Esophagus squamous epithelium (tissue), 5 donors: Measurements from ENCODE around the gene SERPINA4. TPM values are rescaled to one million over a fixed set of nuclear protein-coding genes. Genes with fewer than 3 reads are reported as not detected.
A peak's percentile ranks its signal among the peaks of the same experiment; 100 is the strongest.

Source experiments
- DNase-seq: peaks from one replicate; lab custom pipeline; 2025; lab: John Stamatoyannopoulos, UW
- H3K27ac ChIP-seq, 4 donors: fragments of 200-600 bp; sonication (generic); one replicate each; pipeline ENCODE4 v1.5.1; 2016 to 2019; ENCODE audit warnings: mild to moderate bottlenecking in 1 of 4
- H3K27me3 ChIP-seq, 4 donors: fragments of 200-600 bp; sonication (generic); 1 replicate in 3 of 4; 2 replicates in 1 of 4; pipeline versions ENCODE4 v1.5.1 to v1.6.0; 2017 to 2021; ENCODE audit warnings: antibody characterized with exemption in 1 of 4
- H3K36me3 ChIP-seq, 3 donors: fragments of 200-600 bp; sonication (generic); one replicate each; pipeline ENCODE4 v1.5.1; 2016 to 2019
- H3K4me1 ChIP-seq, 3 donors: fragments of 200-600 bp; sonication (generic); one replicate each; pipeline ENCODE4 v1.5.1; 2017 to 2019
- H3K4me3 ChIP-seq, 4 donors: fragments of 200-600 bp; sonication (generic); 1 replicate in 3 of 4; 2 replicates in 1 of 4; pipeline ENCODE4 v1.5.1; 2016 to 2019; ENCODE audit warnings: mild to moderate bottlenecking in 2 of 4, moderate library complexity in 1 of 4
- H3K9me3 ChIP-seq, 3 donors: fragments of 200-600 bp; sonication (generic); one replicate each; pipeline ENCODE4 v1.5.1; 2016 to 2019
- CTCF ChIP-seq, 6 experiments: fragments of 450-650 bp in 4 of 6; fragments of 200-600 bp in 2 of 6; sonication (generic) in 2 of 6; IDR thresholded peaks; one replicate each; pipeline ENCODE4 v1.5.1; 2016 to 2019; ENCODE audit warnings: antibody characterized with exemption in 6 of 6, mild to moderate bottlenecking in 4 of 6, moderate library complexity in 4 of 6
- POLR2A ChIP-seq, 4 donors: fragments of 450-650 bp; IDR thresholded peaks; one replicate each; pipeline ENCODE4 v1.6.1; 2017; ENCODE audit warnings: antibody characterized with exemption in 4 of 4, mild to moderate bottlenecking in 4 of 4, moderate library complexity in 3 of 4
- WGBS, 2 donors: methylation state at CpG; one replicate each; pipeline ENCODE4 v1.1.5; 2018; 5-methylcytosine and 5-hydroxymethylcytosine counted together
- intact Hi-C: fragments of 100-400 bp; cut with DNase I; formaldehyde crosslinking; loops from one replicate; pipeline ENCODE4 v1.15.0; 2022
- total RNA-seq, 4 donors: library from RNA; depleted of rRNA; stranded (reverse); fragments of >200 nt; gene quantifications; one replicate each; pipeline ENCODE4 v1.1.0, GENCODE V29; 2016
- donor health status: DM: yes; HTN: yes; CAD: no.

Gene SERPINA4
- total RNA-seq, 4 donors from 2014 or later: not detected

GRCh38 chr14:94612580-94613554 is 51.6 kb downstream of the SERPINA4 start:
- H3K36me3 ChIP-seq: no peaks in the 10 kb centered on the region
- peaks cover 0 to 19% (median 7%) of the 10 kb centered on the region in 3 donors for H3K9me3 ChIP-seq
- H3K4me3 ChIP-seq: peak overlapping the region in 2 of 4 donors; percentile 25 to 48
- no peak for DNase-seq
- peaks cover 3 to 36% (median 3%) of the 10 kb centered on the region in 3 donors for H3K4me1 ChIP-seq
- H3K27me3 ChIP-seq: no peaks in the 10 kb centered on the region
- TF ChIP-seq CTCF (IDR thresholded peaks at IDR 0.05): no peak
- no peak for TF ChIP-seq POLR2A (IDR thresholded peaks at IDR 0.05)
- intact Hi-C loops: no loop called here
- peak overlapping the region in 3 of 4 donors; percentile 11 to 76 (median 64) for H3K27ac ChIP-seq
- WGBS, 2 donors: 37 to 47% methylated on average over 5 to 6 of the region's 9 CpGs

- peak overlapping the region in 2 of 4 donors; percentile 64 to 76 for H3K27ac ChIP-seq
- TF ChIP-seq CTCF (IDR thresholded peaks at IDR 0.05) (no peak), POLR2A (IDR thresholded peaks at IDR 0.05) (no peak)
- no peak for DNase-seq
- intact Hi-C loops: no loop called here
- WGBS, 2 donors: 84 to 86% methylated on average over 11 to 16 of the region's 20 CpGs
- peaks cover 0 to 30% (median 15%) of the 10 kb centered on the region in 3 donors for H3K9me3 ChIP-seq
- peaks cover 0 to 2% (median 0%) of the 10 kb centered on the region in 3 donors for H3K36me3 ChIP-seq
- no peaks in the 10 kb centered on the region for H3K27me3 ChIP-seq
- H3K4me1 ChIP-seq: peaks cover 3 to 36% (median 3%) of the 10 kb centered on the region in 3 donors
- peak overlapping the region in 2 of 4 donors; percentile 25 to 48 for H3K4me3 ChIP-seq
Measured at GRCh38 chr14:94613720-94614644, 52.7 kb downstream of the SERPINA4 start.

- Histone ChIP-seq H3K4me1 (peaks cover 3 to 33% (median 3%) of the 10 kb centered on the region in 3 donors), H3K27me3 (no peaks in the 10 kb centered on the region), H3K4me3 (peak overlapping the region in 2 of 4 donors; percentile 5 to 48), H3K36me3 (peaks cover 0 to 8% (median 0%) of the 10 kb centered on the region in 3 donors), H3K9me3 (peaks cover 0 to 36% (median 17%) of the 10 kb centered on the region in 3 donors), H3K27ac (no peak overlapping the region)
- DNase-seq: no peak
- WGBS, 2 donors: 88 to 97% methylated on average over 4 to 6 of the region's 7 CpGs
- intact Hi-C loops: no loop called here
- TF ChIP-seq CTCF (IDR thresholded peaks at IDR 0.05): no peak
- no peak for TF ChIP-seq POLR2A (IDR thresholded peaks at IDR 0.05)
Measured at GRCh38 chr14:94614802-94615201, 53.6 kb downstream of the SERPINA4 start.

- no peak for DNase-seq
- Histone ChIP-seq H3K4me3 (peak overlapping the region in 2 of 4 donors; percentile 9 to 48), H3K27ac (no peak overlapping the region), H3K36me3 (peaks cover 0 to 8% (median 0%) of the 10 kb centered on the region in 3 donors), H3K27me3 (no peaks in the 10 kb centered on the region), H3K4me1 (peaks cover 3 to 30% (median 3%) of the 10 kb centered on the region in 3 donors), H3K9me3 (peaks cover 0 to 36% (median 17%) of the 10 kb centered on the region in 3 donors)
- WGBS, 2 donors: no CpG with 5 or more reads among the region's 3 CpGs
- TF ChIP-seq POLR2A (IDR thresholded peaks at IDR 0.05) (no peak), CTCF (IDR thresholded peaks at IDR 0.05) (no peak)
- intact Hi-C loops: no loop called here
Measured at GRCh38 chr14:94615254-94615653, 54.0 kb downstream of the SERPINA4 start.
